C4-2B (cell line): ENCODE results near the gene CAMKK2.
A peak's percentile ranks its signal among the peaks of the same experiment; 100 is the strongest.
"Not testable (repeated sequence)": the region's sequence is repeated elsewhere in the genome, so short reads cannot be mapped to it uniquely, and the experiment has no call there.

Source experiments
- H3K27ac ChIP-seq: fragments of 450-650 bp; 2 replicates; pipeline ENCODE4 v1.5.1; 2017
- ZFX ChIP-seq: fragments of 450-650 bp; IDR thresholded peaks from 2 replicates; pipeline ENCODE4 v1.6.1; 2017
- TF ChIP-seq, protein P1 (sequence below): fragments of 450-650 bp; conservative IDR thresholded peaks from 2 replicates; pipeline ENCODE4 v1.5.1; 2017; ENCODE audit warnings: mild to moderate bottlenecking

Gene CAMKK2

DNA sequence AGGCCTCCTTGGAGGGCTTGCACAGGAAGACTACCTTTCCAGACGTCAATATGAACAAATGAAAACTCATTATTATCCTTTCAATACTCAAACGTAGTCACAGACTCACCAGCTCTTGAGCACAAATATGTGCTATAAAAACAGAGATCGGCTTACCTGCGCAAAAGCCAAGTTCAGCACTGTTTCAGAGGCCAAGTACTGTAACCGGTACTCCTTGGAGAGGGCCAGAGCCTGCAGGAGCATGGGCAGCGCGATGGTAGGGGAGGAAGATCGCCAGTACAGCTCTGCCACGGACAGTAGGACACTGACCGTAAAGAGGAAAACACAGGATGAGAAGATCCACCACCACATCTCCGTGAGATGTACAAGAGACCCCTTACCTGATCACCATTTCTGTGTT lies 21.6 kb upstream of the CAMKK2 start:
- H3K27ac ChIP-seq, result no peak overlapping the region
- TF ChIP-seq ZFX, result no peak
- TF ChIP-seq, protein P1, sequence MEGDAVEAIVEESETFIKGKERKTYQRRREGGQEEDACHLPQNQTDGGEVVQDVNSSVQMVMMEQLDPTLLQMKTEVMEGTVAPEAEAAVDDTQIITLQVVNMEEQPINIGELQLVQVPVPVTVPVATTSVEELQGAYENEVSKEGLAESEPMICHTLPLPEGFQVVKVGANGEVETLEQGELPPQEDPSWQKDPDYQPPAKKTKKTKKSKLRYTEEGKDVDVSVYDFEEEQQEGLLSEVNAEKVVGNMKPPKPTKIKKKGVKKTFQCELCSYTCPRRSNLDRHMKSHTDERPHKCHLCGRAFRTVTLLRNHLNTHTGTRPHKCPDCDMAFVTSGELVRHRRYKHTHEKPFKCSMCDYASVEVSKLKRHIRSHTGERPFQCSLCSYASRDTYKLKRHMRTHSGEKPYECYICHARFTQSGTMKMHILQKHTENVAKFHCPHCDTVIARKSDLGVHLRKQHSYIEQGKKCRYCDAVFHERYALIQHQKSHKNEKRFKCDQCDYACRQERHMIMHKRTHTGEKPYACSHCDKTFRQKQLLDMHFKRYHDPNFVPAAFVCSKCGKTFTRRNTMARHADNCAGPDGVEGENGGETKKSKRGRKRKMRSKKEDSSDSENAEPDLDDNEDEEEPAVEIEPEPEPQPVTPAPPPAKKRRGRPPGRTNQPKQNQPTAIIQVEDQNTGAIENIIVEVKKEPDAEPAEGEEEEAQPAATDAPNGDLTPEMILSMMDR, result no peak

DNA sequence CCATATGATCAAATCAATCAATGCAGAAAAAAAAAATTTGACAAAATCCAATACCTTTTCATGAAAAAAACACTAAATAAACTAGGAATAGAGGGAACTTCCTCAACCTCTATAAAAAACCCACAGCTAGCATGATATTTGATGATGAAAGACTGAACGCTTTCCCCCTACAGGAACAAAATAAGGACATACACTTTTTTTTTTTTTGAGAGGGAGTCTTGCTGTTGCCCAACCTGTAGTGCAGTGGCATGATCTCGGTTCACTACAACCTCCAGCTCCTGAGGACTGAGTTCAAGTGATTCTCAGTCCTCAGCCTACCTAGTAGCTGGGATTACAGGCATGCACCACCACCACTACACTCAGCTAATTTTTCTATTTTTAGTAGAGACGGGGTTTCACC lies 17.9 kb upstream of the CAMKK2 start:
- TF ChIP-seq ZFX, result no peak
- TF ChIP-seq, protein P1, result no peak
- H3K27ac ChIP-seq, result no peak overlapping the region

DNA sequence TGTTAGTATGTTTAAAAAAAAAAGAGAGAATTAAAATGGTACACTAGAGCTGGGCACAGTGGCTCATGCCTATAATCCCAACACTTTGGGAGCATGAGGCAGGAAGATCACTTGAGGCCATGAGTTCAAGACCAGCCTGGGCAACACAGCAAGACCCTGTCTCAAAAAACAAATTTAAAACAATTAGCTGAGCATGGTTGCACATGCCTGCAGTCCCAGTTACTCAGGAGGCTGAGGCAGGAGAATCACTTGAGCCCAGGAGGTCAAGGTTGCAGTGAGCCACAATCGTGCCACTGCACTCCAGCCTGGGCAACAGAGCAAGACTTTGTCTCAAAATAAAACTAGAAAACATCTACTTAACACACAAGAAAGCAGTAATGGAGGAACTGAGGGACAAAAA lies 13.7 kb upstream of the CAMKK2 start:
- not testable (repeated sequence) for H3K27ac ChIP-seq

DNA sequence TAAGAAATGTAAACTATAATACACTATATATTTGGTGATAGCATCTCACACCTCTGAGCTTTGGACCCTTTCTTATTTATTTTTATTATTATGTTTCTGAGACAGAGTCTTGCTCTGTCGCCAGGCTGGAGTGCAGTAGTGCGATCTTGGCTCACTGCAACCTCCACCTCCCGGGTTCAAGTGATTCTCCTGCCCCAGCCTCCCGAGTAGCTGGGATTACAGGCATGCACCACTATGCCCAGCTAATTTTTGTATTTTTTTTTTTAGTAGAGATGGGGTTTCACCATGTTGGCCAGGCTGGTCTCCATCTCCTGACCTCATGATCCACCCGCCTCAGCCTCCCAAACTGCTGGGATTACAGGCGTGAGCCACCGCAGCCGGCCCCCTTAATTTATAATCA lies 10.9 kb upstream of the CAMKK2 start:
- not testable (repeated sequence) for H3K27ac ChIP-seq

DNA sequence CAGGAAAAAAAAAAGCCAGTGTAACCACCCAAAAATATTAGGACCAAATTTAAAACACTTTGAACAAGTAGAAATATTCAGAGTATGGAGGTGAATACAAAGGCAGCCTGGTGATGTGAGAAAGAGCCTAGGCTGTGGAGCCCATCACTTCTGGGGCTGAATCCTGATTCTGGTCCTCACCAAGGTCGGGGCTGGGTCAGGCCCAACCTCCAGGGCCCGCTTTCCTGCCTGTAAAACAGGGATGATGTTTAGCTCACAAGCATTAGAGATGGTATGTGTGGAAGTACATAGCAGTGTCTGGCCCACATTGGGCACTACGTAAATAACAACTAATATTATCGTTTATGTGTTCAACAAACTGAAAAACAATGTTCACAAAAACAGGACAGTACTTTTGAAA lies 7.8 kb upstream of the CAMKK2 start:
- peak overlapping the region; percentile 92; the same call in 1 of the 2 replicates for H3K27ac ChIP-seq
- TF ChIP-seq ZFX, result no peak
- TF ChIP-seq, protein P1, result no peak

DNA sequence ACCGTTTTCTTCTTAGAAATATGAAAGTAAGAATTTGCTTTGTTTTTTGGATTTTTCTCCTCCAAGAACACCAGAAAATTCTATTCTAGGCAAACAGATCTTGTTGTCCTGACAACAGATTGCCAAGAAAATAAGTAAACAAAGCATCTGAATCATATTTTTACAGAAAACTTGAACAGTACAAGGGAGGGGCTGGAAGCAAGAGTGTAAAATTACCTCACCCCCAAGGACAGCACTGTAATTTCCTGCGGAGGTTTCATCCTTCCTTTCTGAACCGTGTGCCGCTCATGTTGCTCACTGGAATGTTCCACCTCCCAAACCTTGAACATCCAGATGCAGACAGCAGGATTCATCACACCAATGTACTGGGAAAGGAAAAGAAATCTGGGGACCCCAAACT lies 5.4 kb upstream of the CAMKK2 start:
- H3K27ac ChIP-seq, result peak overlapping the region; percentile 92
- TF ChIP-seq, protein P1, result no peak
- no peak for TF ChIP-seq ZFX

DNA sequence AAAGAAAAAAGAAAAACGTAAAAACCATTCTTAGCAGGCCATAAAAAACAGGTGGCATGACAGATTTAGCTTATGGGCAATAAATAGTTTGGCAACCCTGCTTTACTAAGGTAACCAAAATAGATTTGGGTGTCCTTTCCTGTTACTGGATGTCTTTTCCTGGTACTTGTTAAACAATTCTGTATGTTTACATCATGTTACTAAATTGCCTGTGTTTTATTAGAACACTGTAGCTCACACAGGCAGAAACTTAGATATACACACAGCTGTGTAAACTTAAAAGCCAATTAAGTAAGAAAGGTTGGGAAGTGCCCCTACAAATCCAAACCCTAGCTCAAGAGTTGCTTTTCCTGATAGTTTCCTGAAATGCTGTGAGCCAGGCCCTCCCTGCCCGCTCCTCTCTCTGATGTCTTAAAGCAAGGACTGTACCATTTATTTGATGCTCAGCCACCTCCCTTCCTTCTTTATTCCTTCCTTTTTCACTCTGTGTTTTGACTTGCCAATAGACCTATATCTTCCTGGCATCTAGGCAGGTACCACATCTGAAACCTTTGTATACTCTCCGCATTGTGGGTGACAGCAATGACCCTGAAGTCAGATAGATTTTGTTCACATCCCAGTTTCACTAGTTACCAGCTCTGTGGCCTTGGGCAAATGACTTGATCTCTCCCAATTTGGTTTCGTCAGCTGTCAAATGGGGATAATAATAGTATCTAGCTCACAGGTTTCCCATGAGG lies 3.7 kb upstream of the CAMKK2 start:
- TF ChIP-seq ZFX, result no peak
- TF ChIP-seq, protein P1, result no peak
- H3K27ac ChIP-seq, result peak overlapping the region; percentile 98; the same call in 1 of the 2 replicates

DNA sequence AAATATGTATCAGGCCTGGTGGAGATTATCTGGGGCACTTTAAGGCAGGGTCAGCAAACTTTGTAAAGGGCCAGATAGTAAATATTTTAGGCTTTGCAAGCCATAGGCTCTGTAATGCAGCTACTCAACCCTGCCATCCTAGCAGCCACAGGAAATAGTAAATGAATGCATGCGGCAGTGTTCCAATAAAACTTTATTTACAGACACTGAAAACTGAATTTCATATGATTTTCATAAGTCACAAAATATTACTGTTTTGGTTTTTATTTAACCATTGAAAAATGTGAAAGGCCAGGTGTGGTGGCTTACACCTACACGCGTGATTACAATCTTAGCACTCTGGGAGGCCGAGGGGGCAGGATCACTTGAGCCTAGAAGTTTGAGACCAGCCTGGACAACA lies 3.2 kb upstream of the CAMKK2 start:
- peak overlapping the region; percentile 98; the same call in 1 of the 2 replicates for H3K27ac ChIP-seq
- no peak for TF ChIP-seq ZFX
- TF ChIP-seq, protein P1, result no peak

DNA sequence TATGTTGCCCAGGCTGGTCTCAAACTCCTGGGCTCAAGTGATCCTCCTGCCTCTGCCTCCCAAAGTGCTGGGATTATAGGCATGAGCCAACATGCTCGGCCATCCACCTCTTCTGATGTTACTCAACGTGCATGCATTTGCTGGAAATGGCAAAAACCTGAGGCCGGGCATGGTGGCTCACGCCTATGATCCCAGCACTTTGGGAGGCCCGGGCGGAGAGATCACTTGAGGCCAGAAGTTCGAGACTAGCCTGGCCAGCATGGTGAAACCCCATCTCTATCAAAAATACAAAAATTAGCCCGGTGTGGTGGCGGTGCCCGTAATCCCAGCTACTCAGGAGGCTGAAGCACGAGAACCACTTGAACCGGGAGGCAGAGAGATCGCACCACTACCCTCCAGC lies 1.9 kb upstream of the CAMKK2 start:
- H3K27ac ChIP-seq, result peak overlapping the region; percentile 98
